NOMO-1 treated with dmso at 0.1 percent for 144 hours (cell line): ENCODE data around the gene STK39.

Source experiments
- DNase-seq: peaks from one replicate; lab custom pipeline; 2025; ENCODE audit not compliant: unreplicated experiment; lab: John Stamatoyannopoulos, UW

Gene STK39

GRCh38 chr2:168210895-168211570 lies 36.4 kb downstream of the STK39 start:
- peak; percentile 81 for DNase-seq

GRCh38 chr2:168210216-168210894 lies 37.0 kb downstream of the STK39 start:
- no peak for DNase-seq

GRCh38 chr2:168208652-168209051 lies 38.7 kb downstream of the STK39 start:
- no peak for DNase-seq

- no peak for DNase-seq
Measured at GRCh38 chr2:168207851-168208250, 39.5 kb downstream of the STK39 start.

GRCh38 chr2:168203762-168204693 lies 43.4 kb downstream of the STK39 start:
- no peak for DNase-seq

GRCh38 chr2:168201584-168202116 lies 45.7 kb downstream of the STK39 start:
- DNase-seq = no peak

- DNase-seq = no peak
Measured at GRCh38 chr2:168200930-168201583, 46.3 kb downstream of the STK39 start.

GRCh38 chr2:168198476-168199207 lies 48.8 kb downstream of the STK39 start:
- DNase-seq = no peak

- no peak for DNase-seq
Measured at GRCh38 chr2:168196764-168197180, 50.6 kb downstream of the STK39 start.

- DNase-seq = no peak
Measured at GRCh38 chr2:168194784-168195522, 52.4 kb downstream of the STK39 start.

- DNase-seq = no peak
Measured at GRCh38 chr2:168192839-168193616, 54.4 kb downstream of the STK39 start.

GRCh38 chr2:168191955-168192785 lies 55.2 kb downstream of the STK39 start:
- no peak for DNase-seq

GRCh38 chr2:168190590-168191336 lies 56.6 kb downstream of the STK39 start:
- no peak for DNase-seq

- no peak for DNase-seq
Measured at GRCh38 chr2:168189835-168190569, 57.4 kb downstream of the STK39 start.

GRCh38 chr2:168188002-168188401 lies 59.4 kb downstream of the STK39 start:
- DNase-seq = no peak

GRCh38 chr2:168186452-168186851 lies 60.9 kb downstream of the STK39 start:
- no peak for DNase-seq
